Activated CD8-positive, alpha-beta T cell treated with anti-CD3 and anti-CD28 coated beads for 36 hours (primary cell): ENCODE measurements around the gene ANXA11. TPM values are rescaled to one million over a fixed set of nuclear protein-coding genes. Genes with fewer than 3 reads are reported as not detected.
A peak's percentile ranks its signal among the peaks of the same experiment; 100 is the strongest.

Experiments used
- ATAC-seq: fragments of 200-7000 bp; cut with Tn5 transposase; one replicate; pipeline ENCODE4 v1.10.0; 2021; ENCODE audit warnings: mild to moderate bottlenecking, moderate library complexity
- CTCF ChIA-PET: fragments of 350-600 bp; sonication (Branson Sonifier 250); formaldehyde crosslinking; loops from one replicate; lab custom pipeline; 2021; ENCODE audit warnings: antibody characterized with exemption; lab: Charles Lee
- POLR2A ChIA-PET: fragments of 350-600 bp; sonication (Branson Sonifier 250); formaldehyde crosslinking; loops from one replicate; lab custom pipeline; 2021; ENCODE audit warnings: antibody characterized with exemption; lab: Charles Lee
- DNase-seq: peaks from one replicate; pipeline ENCODE4 v3.0.0-alpha.2; 2020
- H3K27ac Mint-ChIP-seq: one replicate; pipeline ENCODE4 v1.8.0; 2021; ENCODE audit warnings: mild to moderate bottlenecking, mixed read lengths
- H3K27me3 Mint-ChIP-seq: one replicate; pipeline ENCODE4 v1.8.0; 2021; ENCODE audit warnings: mixed read lengths
- H3K36me3 Mint-ChIP-seq: one replicate; pipeline ENCODE4 v1.8.0; 2021; ENCODE audit warnings: low read depth, mixed read lengths
- H3K4me1 Mint-ChIP-seq: one replicate; pipeline ENCODE4 v1.8.0; 2021; ENCODE audit warnings: low read depth, mixed read lengths
- H3K4me3 Mint-ChIP-seq: one replicate; pipeline ENCODE4 v1.8.0; 2021; ENCODE audit warnings: mild to moderate bottlenecking, moderate library complexity, mixed read lengths
- H3K9me3 Mint-ChIP-seq: one replicate; pipeline ENCODE4 v1.8.0; 2021; ENCODE audit warnings: mixed read lengths
- intact Hi-C: fragments of 100-400 bp; cut with micrococcal nuclease; formaldehyde crosslinking; loops from one replicate; pipeline ENCODE4 v1.10.0; 2022
- total RNA-seq, 2 experiments: library from RNA; stranded (reverse); gene quantifications; one replicate each; pipeline ENCODE4 v1.2.3, GENCODE V29; 2021
- TF ChIP-seq, protein P1 (sequence below): fragments of 200-600 bp; IDR thresholded peaks from one replicate; pipeline ENCODE4 v1.8.0; 2022; ENCODE audit warnings: antibody characterized with exemption, mild to moderate bottlenecking

ANXA11 gene
- total RNA-seq, 2 experiments from 2014 or later: 226 to 238 TPM

DNA sequence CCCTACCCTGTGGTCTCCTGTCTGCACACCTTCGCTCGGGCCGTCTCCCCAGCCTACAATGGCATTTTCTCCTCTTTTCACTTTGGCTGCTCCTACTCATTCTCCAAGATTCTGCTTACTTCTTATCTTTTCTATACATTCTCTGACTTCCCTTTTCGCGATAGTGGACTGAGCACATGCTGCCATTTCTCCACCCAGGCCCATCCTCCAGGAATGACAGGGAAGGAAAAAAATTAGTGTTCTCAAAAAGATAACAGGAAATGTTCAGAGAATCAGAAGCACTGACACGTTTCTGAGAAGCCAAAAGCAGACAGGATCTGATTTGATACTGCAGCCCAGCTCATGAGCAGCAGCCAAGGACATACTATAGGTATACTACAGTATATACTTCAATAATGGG lies 6.4 kb upstream of the ANXA11 start:
- H3K27ac Mint-ChIP-seq: no peak overlapping the region
- TF ChIP-seq, protein P1, sequence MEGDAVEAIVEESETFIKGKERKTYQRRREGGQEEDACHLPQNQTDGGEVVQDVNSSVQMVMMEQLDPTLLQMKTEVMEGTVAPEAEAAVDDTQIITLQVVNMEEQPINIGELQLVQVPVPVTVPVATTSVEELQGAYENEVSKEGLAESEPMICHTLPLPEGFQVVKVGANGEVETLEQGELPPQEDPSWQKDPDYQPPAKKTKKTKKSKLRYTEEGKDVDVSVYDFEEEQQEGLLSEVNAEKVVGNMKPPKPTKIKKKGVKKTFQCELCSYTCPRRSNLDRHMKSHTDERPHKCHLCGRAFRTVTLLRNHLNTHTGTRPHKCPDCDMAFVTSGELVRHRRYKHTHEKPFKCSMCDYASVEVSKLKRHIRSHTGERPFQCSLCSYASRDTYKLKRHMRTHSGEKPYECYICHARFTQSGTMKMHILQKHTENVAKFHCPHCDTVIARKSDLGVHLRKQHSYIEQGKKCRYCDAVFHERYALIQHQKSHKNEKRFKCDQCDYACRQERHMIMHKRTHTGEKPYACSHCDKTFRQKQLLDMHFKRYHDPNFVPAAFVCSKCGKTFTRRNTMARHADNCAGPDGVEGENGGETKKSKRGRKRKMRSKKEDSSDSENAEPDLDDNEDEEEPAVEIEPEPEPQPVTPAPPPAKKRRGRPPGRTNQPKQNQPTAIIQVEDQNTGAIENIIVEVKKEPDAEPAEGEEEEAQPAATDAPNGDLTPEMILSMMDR: no peak
- DNase-seq: no peak
- H3K36me3 Mint-ChIP-seq: no peaks in the 10 kb centered on the region
- H3K9me3 Mint-ChIP-seq: no peaks in the 10 kb centered on the region
- H3K4me1 Mint-ChIP-seq: peaks cover 10% of the 10 kb centered on the region
- ChIA-PET CTCF (interaction anchor here (1.2 to 2.2 kb wide), 3 partner anchors 11 to 68 kb away, joined by 3 to 10 read pairs (median 4); no protein-coding TSS in a partner anchor), POLR2A (no interaction called here)
- ATAC-seq: no peak
- no peak overlapping the region for H3K4me3 Mint-ChIP-seq
- no peaks in the 10 kb centered on the region for H3K27me3 Mint-ChIP-seq
- intact Hi-C loops: no loop called here

DNA sequence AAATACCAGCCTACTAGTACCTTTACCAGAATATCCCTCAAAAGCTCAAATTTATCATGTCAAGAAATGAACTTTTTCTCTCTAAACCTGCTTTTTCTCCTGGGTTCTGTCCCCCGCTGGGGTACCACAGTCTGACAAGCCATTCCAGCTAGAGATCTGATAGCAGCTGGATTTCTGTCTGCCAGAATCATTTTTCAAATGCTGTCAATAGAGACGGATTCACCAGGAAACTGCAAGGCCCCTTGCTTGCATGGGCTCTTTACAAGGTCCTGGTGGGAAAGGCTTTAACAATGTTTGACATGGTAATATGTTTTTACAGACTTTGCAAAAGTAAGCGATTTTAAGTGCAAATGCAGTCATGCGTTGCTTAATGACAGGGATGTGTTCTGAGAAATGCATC lies 4.9 kb upstream of the ANXA11 start:
- TF ChIP-seq, protein P1: no peak
- Mint-ChIP-seq H3K36me3 (no peaks in the 10 kb centered on the region), H3K27ac (no peak overlapping the region), H3K9me3 (no peaks in the 10 kb centered on the region), H3K4me1 (peaks cover 19% of the 10 kb centered on the region), H3K4me3 (no peak overlapping the region), H3K27me3 (no peaks in the 10 kb centered on the region)
- intact Hi-C loops: no loop called here
- no peak for DNase-seq
- ChIA-PET CTCF (interaction anchor here (0.7 kb wide), 1 partner anchor 12 kb away, joined by 3 read pairs; no protein-coding TSS in a partner anchor), POLR2A (no interaction called here)
- ATAC-seq: no peak

DNA sequence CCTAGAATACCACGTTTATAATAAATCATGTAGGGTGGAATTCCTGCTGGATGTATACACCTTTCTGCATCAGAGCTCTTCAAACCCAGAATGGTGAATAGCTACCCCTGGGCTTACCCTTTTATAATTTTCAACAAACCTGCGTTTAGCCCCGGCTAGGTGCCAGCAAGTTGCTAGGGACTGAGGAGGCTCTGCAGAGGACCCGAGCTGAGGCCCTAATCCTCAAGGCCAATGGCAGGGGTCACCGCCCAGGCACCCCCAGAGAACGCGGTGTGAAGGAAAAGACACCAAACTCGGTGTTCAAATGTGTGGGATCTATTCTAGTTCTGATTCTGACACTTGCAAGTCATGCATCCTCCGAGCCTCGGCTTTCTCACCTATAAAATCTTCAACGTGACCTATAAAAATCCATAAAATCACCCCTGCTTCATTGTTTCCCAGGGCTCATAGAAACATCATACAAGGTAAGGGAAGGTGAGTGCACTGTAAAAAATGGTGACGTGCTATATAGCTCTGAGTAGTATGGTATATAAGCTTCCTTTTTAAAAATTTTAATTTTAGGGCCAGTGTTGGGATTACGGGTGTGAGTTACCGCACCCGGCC lies 2.5 kb upstream of the ANXA11 start:
- TF ChIP-seq, protein P1: no peak
- no peaks in the 10 kb centered on the region for H3K9me3 Mint-ChIP-seq
- peaks cover 11% of the 10 kb centered on the region for H3K36me3 Mint-ChIP-seq
- no peak for ATAC-seq
- CTCF ChIA-PET: interaction anchor here (0.9 to 1.4 kb wide), 6 partner anchors 11 to 64 kb away, joined by 3 to 5 read pairs (median 4); no protein-coding TSS in a partner anchor
- intact Hi-C loops: loop anchor here (5.0 to 10.0 kb wide), 2 partner anchors 61 to 267 kb away; no protein-coding TSS in a partner anchor
- no peaks in the 10 kb centered on the region for H3K27me3 Mint-ChIP-seq
- H3K4me3 Mint-ChIP-seq: no peak overlapping the region
- no peak for DNase-seq
- peaks cover 27% of the 10 kb centered on the region for H3K4me1 Mint-ChIP-seq
- POLR2A ChIA-PET: interaction anchor here (1.0 kb wide), 1 partner anchor 9 kb away, joined by 4 read pairs; no protein-coding TSS in a partner anchor
- H3K27ac Mint-ChIP-seq: no peak overlapping the region

DNA sequence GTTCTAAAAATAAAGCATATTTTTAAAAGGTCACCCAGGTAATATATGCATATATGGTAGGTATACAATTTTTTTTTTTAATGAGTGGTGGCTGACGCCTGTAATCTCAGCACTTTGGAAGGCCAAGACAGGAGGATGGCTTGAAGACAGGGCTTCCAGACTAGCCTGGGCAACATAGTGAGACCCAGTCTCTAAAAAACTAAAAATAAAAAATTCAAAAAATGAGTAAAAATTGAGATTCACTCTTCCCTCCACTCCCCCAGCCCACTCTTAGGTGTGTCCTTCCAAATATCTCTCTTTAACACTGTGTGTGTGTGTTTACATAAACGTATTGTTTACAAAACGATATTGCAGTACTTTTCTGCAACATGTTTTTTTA lies 929 bp upstream of the ANXA11 start:
- Mint-ChIP-seq H3K4me3 (peak overlapping the region; percentile 92), H3K27ac (peak overlapping the region; percentile 98), H3K4me1 (peaks cover 38% of the 10 kb centered on the region), H3K9me3 (no peaks in the 10 kb centered on the region), H3K36me3 (peaks cover 22% of the 10 kb centered on the region), H3K27me3 (no peaks in the 10 kb centered on the region)
- intact Hi-C loops: loop anchor here (5.0 to 10.0 kb wide), 2 partner anchors 59 to 269 kb away; no protein-coding TSS in a partner anchor
- ATAC-seq: no peak
- CTCF ChIA-PET: no interaction called here
- TF ChIP-seq, protein P1: no peak
- no peak for DNase-seq
- POLR2A ChIA-PET: no interaction called here
